Ovary (tissue), 9 donors: ENCODE results near the gene CTSF. TPM values are rescaled to one million over a fixed set of nuclear protein-coding genes. Genes with fewer than 3 reads are reported as not detected.
"Not testable (repeated sequence)": the region's sequence is repeated elsewhere in the genome, so short reads cannot be mapped to it uniquely, and the experiment has no call there.

Experiments
- DNase-seq, 5 donors: peaks; one replicate each; pipeline ENCODE4 v3.0.0-alpha.2; 2019 to 2020
- H3K27ac ChIP-seq, 2 donors: fragments of 200-600 bp; one replicate each; pipeline versions ENCODE4 v1.5.1 to v1.8.0; 2019 to 2022
- H3K27me3 ChIP-seq: fragments of 200-600 bp; one replicate; pipeline ENCODE4 v1.8.0; 2022
- H3K36me3 ChIP-seq: fragments of 200-600 bp; sonication (generic); one replicate; pipeline ENCODE4 v1.5.1; 2019
- H3K4me1 ChIP-seq: one replicate; pipeline ENCODE4 v1.8.1; 2013; ENCODE audit warnings: mild to moderate bottlenecking, moderate library complexity; ENCODE audit not compliant: insufficient read depth
- H3K4me3 ChIP-seq: fragments of 200-600 bp; sonication (generic); one replicate; pipeline ENCODE4 v1.5.1; 2017
- H3K9me3 ChIP-seq, 2 donors: fragments of 200-600 bp in 1 of 2; sonication (generic) in 1 of 2; one replicate each; pipeline versions ENCODE4 v1.5.1 to v1.8.1; 2013 to 2019; ENCODE audit warnings: mild to moderate bottlenecking in 1 of 2, moderate library complexity in 1 of 2
- EP300 ChIP-seq: sonication (generic); formaldehyde crosslinking; IDR thresholded peaks from one replicate; pipeline ENCODE4 v1.6.1; 2017; ENCODE audit warnings: antibody characterized with exemption
- POLR2A ChIP-seq: fragments of 450-650 bp; IDR thresholded peaks from one replicate; pipeline ENCODE4 v1.6.1; 2017; ENCODE audit warnings: antibody characterized with exemption, mild to moderate bottlenecking, moderate library complexity
- WGBS, 3 donors: extraction: QIAGEN DNeasy Blood & Tissue Kit in 1 of 3; methylation state at CpG; one replicate each; pipeline versions ENCODE4 v1.1.5 to v1.1.7; 2013 to 2017; 5-methylcytosine and 5-hydroxymethylcytosine counted together
- intact Hi-C, 4 donors: fragments of 100-400 bp; cut with DNase I; formaldehyde crosslinking; loops; one replicate each; pipeline versions ENCODE4 v1.11.0 to v1.15.1; 2022 to 2023
- polyA plus RNA-seq, 2 donors: library from polyadenylated mRNA; stranded (reverse); fragments of 200-250 nt in 1 of 2; fragments of 350-450 nt in 1 of 2; fragmentation: Illumina TruSeq in 1 of 2; extraction: RNeasy Lipid Tissue Mini Kit (QIAGEN cat#74804) in 1 of 2; gene quantifications; one replicate each; pipeline ENCODE4 v1.2.3, GENCODE V29; 2013 to 2014
- total RNA-seq, 7 donors: library from RNA; depleted of rRNA in 2 of 7; stranded (reverse); fragments of >200 nt in 2 of 7; fragmentation: NEBNext Ultra II Directional in 3 of 7; extraction: Animal tissue kit (Norgen Biotek cat#: 25700) in 3 of 7; gene quantifications; one replicate each; pipeline versions ENCODE4 v1.1.0 to v1.2.4, GENCODE V29; 2016 to 2023
- TF ChIP-seq, protein P1 (sequence below), 3 donors: fragments of 450-650 bp in 2 of 3; fragments of 200-600 bp in 1 of 3; IDR thresholded peaks; one replicate each; pipeline versions ENCODE4 v1.5.1 to v1.8.0; 2016 to 2022; ENCODE audit warnings: antibody characterized with exemption in 3 of 3, mild to moderate bottlenecking in 1 of 3
- donor health status: DM: no; HTN: no; CAD: no; lungs with moderate emphysema.
- donor health status: DM: no; HTN: no; CAD: no.
- donor health status: Bipolar disorder and iron deficiency.
- donor health status: DM: yes; HTN: yes; CAD: no.
- donor health status: DM: no; HTN: no; CAD: no.
- donor health status: DM: yes; HTN: yes; CAD: no.

Gene CTSF
- total and polyA plus RNA-seq, 9 donors: 52.6 to 222 (median 158) TPM

GRCh38 chr11:66543263-66544107, 24.9 kb downstream of the CTSF start:
- 7 to 42% (median 8%) methylated on average over 19 to 26 of the region's 26 CpGs for WGBS, 3 donors
- intact Hi-C loops: no loop called here
- Histone ChIP-seq H3K4me3 (no peak overlapping the region), H3K27me3 (no peaks in the 10 kb centered on the region), H3K4me1 (peaks cover 2% of the 10 kb centered on the region), H3K36me3 (no peaks in the 10 kb centered on the region), H3K9me3 (no peaks in the 10 kb centered on the region), H3K27ac (no peak overlapping the region)
- DNase-seq: peak; percentile 48 to 77 (median 67)
- TF ChIP-seq POLR2A: no peak
- TF ChIP-seq, protein P1, sequence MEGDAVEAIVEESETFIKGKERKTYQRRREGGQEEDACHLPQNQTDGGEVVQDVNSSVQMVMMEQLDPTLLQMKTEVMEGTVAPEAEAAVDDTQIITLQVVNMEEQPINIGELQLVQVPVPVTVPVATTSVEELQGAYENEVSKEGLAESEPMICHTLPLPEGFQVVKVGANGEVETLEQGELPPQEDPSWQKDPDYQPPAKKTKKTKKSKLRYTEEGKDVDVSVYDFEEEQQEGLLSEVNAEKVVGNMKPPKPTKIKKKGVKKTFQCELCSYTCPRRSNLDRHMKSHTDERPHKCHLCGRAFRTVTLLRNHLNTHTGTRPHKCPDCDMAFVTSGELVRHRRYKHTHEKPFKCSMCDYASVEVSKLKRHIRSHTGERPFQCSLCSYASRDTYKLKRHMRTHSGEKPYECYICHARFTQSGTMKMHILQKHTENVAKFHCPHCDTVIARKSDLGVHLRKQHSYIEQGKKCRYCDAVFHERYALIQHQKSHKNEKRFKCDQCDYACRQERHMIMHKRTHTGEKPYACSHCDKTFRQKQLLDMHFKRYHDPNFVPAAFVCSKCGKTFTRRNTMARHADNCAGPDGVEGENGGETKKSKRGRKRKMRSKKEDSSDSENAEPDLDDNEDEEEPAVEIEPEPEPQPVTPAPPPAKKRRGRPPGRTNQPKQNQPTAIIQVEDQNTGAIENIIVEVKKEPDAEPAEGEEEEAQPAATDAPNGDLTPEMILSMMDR (IDR thresholded peaks at IDR 0.05): peak in 2 of 3 donors; percentile 25 to 38

GRCh38 chr11:66542362-66542761, 26.0 kb downstream of the CTSF start:
- WGBS, 3 donors: 83 to 85% (median 84%) methylated on average over 10 of the region's 10 CpGs
- H3K27ac ChIP-seq: no peak overlapping the region
- DNase-seq: no peak
- H3K9me3 ChIP-seq: no peaks in the 10 kb centered on the region
- intact Hi-C loops: no loop called here
- no peaks in the 10 kb centered on the region for H3K27me3 ChIP-seq
- no peaks in the 10 kb centered on the region for H3K36me3 ChIP-seq
- TF ChIP-seq, protein P1 (IDR thresholded peaks at IDR 0.05): no peak
- TF ChIP-seq POLR2A: no peak
- no peak for TF ChIP-seq EP300
- peaks cover 2% of the 10 kb centered on the region for H3K4me1 ChIP-seq
- H3K4me3 ChIP-seq: no peak overlapping the region

- TF ChIP-seq EP300: no peak
- Histone ChIP-seq H3K36me3 (no peaks in the 10 kb centered on the region), H3K27ac (no peak overlapping the region)
Measured at GRCh38 chr11:66541892-66542291, 26.5 kb downstream of the CTSF start.

GRCh38 chr11:66540598-66540997, 27.8 kb downstream of the CTSF start:
- H3K4me3 ChIP-seq, DNase-seq, intact Hi-C loops, H3K27me3 ChIP-seq, H3K27ac ChIP-seq, H3K4me1 ChIP-seq, H3K36me3 ChIP-seq, H3K9me3 ChIP-seq: not testable (repeated sequence)
- 82 to 94% (median 91%) methylated on average over 7 to 8 of the region's 8 CpGs for WGBS, 3 donors

More at GRCh38 chr11:66541892-66542291, 26.5 kb downstream of the CTSF start:
- DNase-seq: no peak
- Histone ChIP-seq H3K9me3 (no peaks in the 10 kb centered on the region), H3K27me3 (no peaks in the 10 kb centered on the region), H3K4me1 (peaks cover 2% of the 10 kb centered on the region), H3K4me3 (no peak overlapping the region)
- WGBS, 3 donors: 70 to 86% (median 73%) methylated on average over 4 of the region's 4 CpGs
- intact Hi-C loops: no loop called here

- H3K4me1 ChIP-seq: peaks cover 2% of the 10 kb centered on the region
- no peaks in the 10 kb centered on the region for H3K9me3 ChIP-seq
- no peaks in the 10 kb centered on the region for H3K27me3 ChIP-seq
- no peak overlapping the region for H3K27ac ChIP-seq
- 82 to 90% (median 89%) methylated on average over 10 of the region's 10 CpGs for WGBS, 3 donors
- intact Hi-C loops: no loop called here
- no peaks in the 10 kb centered on the region for H3K36me3 ChIP-seq
- no peak for TF ChIP-seq EP300
- TF ChIP-seq, protein P1 (IDR thresholded peaks at IDR 0.05): no peak
- TF ChIP-seq POLR2A: no peak
- no peak for DNase-seq
- H3K4me3 ChIP-seq: no peak overlapping the region
Measured at GRCh38 chr11:66539870-66540213, 28.6 kb downstream of the CTSF start.
